GM23338 (cell line): Measurements from ENCODE around the gene SAMD11. TPM values are rescaled to one million over a fixed set of nuclear protein-coding genes. Genes with fewer than 3 reads are reported as not detected.

Source experiments
- ATAC-seq: fragments of 200-7000 bp; cut with Tn5 transposase; 3 replicates; pipeline ENCODE4 v1.9.1; 2020
- DNase-seq: peaks from one replicate; pipeline ENCODE4 v3.0.0-alpha.2; 2015; ENCODE audit warnings: low spot score
- H2AFZ ChIP-seq: fragments of 200-600 bp; sonication (generic); 2 replicates; pipeline ENCODE4 v1.8.0; 2016; ENCODE audit warnings: antibody characterized with exemption, mild to moderate bottlenecking, moderate library complexity
- H3F3A ChIP-seq: fragments of 200-600 bp; sonication (generic); replicated peaks from 2 replicates; pipeline ENCODE4 v1.8.0; 2017; ENCODE audit warnings: antibody characterized with exemption, mixed run types, low read depth
- H3K27ac ChIP-seq: fragments of 200-600 bp; sonication (generic); 2 replicates; pipeline ENCODE4 v1.6.1; 2016; ENCODE audit warnings: low read depth
- H3K27me3 ChIP-seq: fragments of 200-600 bp; sonication (generic); 2 replicates; pipeline ENCODE4 v1.8.0; 2016; ENCODE audit warnings: mild to moderate bottlenecking, mixed run types, moderate library complexity; ENCODE audit not compliant: insufficient read depth
- H3K36me3 ChIP-seq: fragments of 200-600 bp; sonication (generic); 2 replicates; pipeline ENCODE4 v1.8.0; 2016; ENCODE audit warnings: mild to moderate bottlenecking; ENCODE audit not compliant: insufficient read depth
- H3K4me1 ChIP-seq: fragments of 200-600 bp; sonication (generic); 2 replicates; pipeline ENCODE4 v1.8.0; 2016; ENCODE audit warnings: mild to moderate bottlenecking, moderate library complexity; ENCODE audit not compliant: insufficient read depth
- H3K4me2 ChIP-seq: fragments of 200-600 bp; sonication (generic); 2 replicates; pipeline ENCODE4 v1.7.1; 2017; ENCODE audit warnings: mixed run types
- H3K4me3 ChIP-seq: fragments of 200-600 bp; sonication (generic); 2 replicates; pipeline ENCODE4 v1.6.1; 2016; ENCODE audit warnings: mixed run types
- H3K79me2 ChIP-seq: fragments of 200-600 bp; sonication (generic); replicated peaks from 2 replicates; pipeline ENCODE4 v1.8.0; 2017; ENCODE audit warnings: mild to moderate bottlenecking; ENCODE audit not compliant: insufficient read depth
- H3K9me2 ChIP-seq: fragments of 200-600 bp; sonication (generic); 2 replicates; pipeline ENCODE4 v1.8.0; 2017; ENCODE audit not compliant: insufficient read depth
- H4K20me1 ChIP-seq: fragments of 200-600 bp; sonication (generic); replicated peaks from 2 replicates; pipeline ENCODE4 v1.8.0; 2017; ENCODE audit warnings: mild to moderate bottlenecking; ENCODE audit not compliant: insufficient read depth
- H3K27ac Mint-ChIP-seq: 2 replicates; pipeline ENCODE4 v1.8.0; 2020; ENCODE audit warnings: inconsistent platforms, mild to moderate bottlenecking, moderate library complexity, mixed read lengths
- H3K27me3 Mint-ChIP-seq: 3 replicates; pipeline ENCODE4 v1.8.0; 2022; ENCODE audit warnings: low read depth, mild to moderate bottlenecking, moderate library complexity, mixed read lengths, inconsistent platforms; ENCODE audit not compliant: insufficient read depth, poor library complexity
- H3K36me3 Mint-ChIP-seq: 3 replicates; pipeline ENCODE4 v1.8.0; 2021; ENCODE audit warnings: low read depth, mild to moderate bottlenecking, inconsistent platforms, moderate library complexity, mixed read lengths
- H3K4me1 Mint-ChIP-seq: 3 replicates; pipeline ENCODE4 v1.8.0; 2020; ENCODE audit warnings: mild to moderate bottlenecking, inconsistent platforms, mixed read lengths
- H3K4me3 Mint-ChIP-seq: 3 replicates; pipeline ENCODE4 v1.8.0; 2021; ENCODE audit warnings: moderate library complexity, mild to moderate bottlenecking, inconsistent platforms, mixed read lengths
- H3K9me3 Mint-ChIP-seq: 3 replicates; pipeline ENCODE4 v1.8.0; 2020; ENCODE audit warnings: moderate library complexity, mild to moderate bottlenecking, inconsistent platforms, mixed read lengths
- CREB1 ChIP-seq: fragments of 250-450 bp; sonication (Bioruptor Pico); IDR thresholded peaks from 2 replicates; pipeline ENCODE4 v1.5.0; 2020; ENCODE audit warnings: low read depth, mild to moderate bottlenecking, moderate library complexity
- EZH2 ChIP-seq: fragments of 200-600 bp; sonication (generic); IDR thresholded peaks from one replicate; pipeline ENCODE4 v1.8.0; 2017; ENCODE audit warnings: antibody characterized with exemption, mild to moderate bottlenecking, low read depth; ENCODE audit not compliant: unreplicated experiment
- EZH2phosphoT487 ChIP-seq: fragments of 200-600 bp; sonication (generic); IDR thresholded peaks from one replicate; pipeline ENCODE4 v1.8.1; 2018; ENCODE audit warnings: antibody characterized with exemption; ENCODE audit not compliant: unreplicated experiment
- JUNB ChIP-seq: IDR thresholded peaks from one replicate; pipeline ENCODE4 v1.6.1; 2016; ENCODE audit warnings: antibody characterized with exemption; ENCODE audit not compliant: unreplicated experiment
- NANOG ChIP-seq: IDR thresholded peaks from 2 replicates; pipeline ENCODE4 v1.6.1; 2016; ENCODE audit warnings: antibody characterized with exemption, borderline replicate concordance
- POLR2AphosphoS5 ChIP-seq: IDR thresholded peaks from 2 replicates; pipeline ENCODE4 v1.6.1; 2016; ENCODE audit warnings: antibody characterized with exemption, low read depth
- STAT1 ChIP-seq: IDR thresholded peaks from one replicate; pipeline ENCODE4 v1.6.1; 2016; ENCODE audit warnings: antibody characterized with exemption; ENCODE audit not compliant: unreplicated experiment
- ZNF114 ChIP-seq: fragments of 250-450 bp; sonication (Bioruptor Pico); IDR thresholded peaks from 2 replicates; pipeline ENCODE4 v1.5.0; 2020; ENCODE audit warnings: mild to moderate bottlenecking, moderate library complexity
- ZNF331 ChIP-seq: fragments of 250-450 bp; sonication (Bioruptor Pico); IDR thresholded peaks from 2 replicates; pipeline ENCODE4 v1.5.0; 2020; ENCODE audit warnings: low read depth, mild to moderate bottlenecking, moderate library complexity
- polyA plus RNA-seq: library from polyadenylated mRNA; unstranded; fragments of >200 nt; fragmentation: Nextera tagmentation; extraction: Ambion mirVana; gene quantifications from 2 replicates; pipeline ENCODE4 v1.2.1, GENCODE V29; 2016
- total RNA-seq: library from RNA; depleted of rRNA; stranded (reverse); fragments of >200 nt; shearing (Covaris generic); gene quantifications from 2 replicates; pipeline ENCODE4 v1.2.3, GENCODE V29; 2014
- TF ChIP-seq, protein P1 (sequence below): IDR thresholded peaks from one replicate; pipeline ENCODE4 v1.6.1; 2018; ENCODE audit warnings: antibody characterized with exemption; ENCODE audit not compliant: unreplicated experiment
- TF ChIP-seq, protein P2 (sequence below), 2 experiments: fragments of 200-600 bp in 1 of 2; sonication (generic) in 1 of 2; conservative IDR thresholded peaks; 2 replicates each; pipeline versions ENCODE4 v1.5.1 to v1.6.1; 2016 to 2017; ENCODE audit warnings: antibody characterized with exemption in 2 of 2, low read depth in 2 of 2, mild to moderate bottlenecking in 2 of 2, moderate library complexity in 1 of 2
- TF ChIP-seq, protein P3 (sequence below): IDR thresholded peaks from 2 replicates; pipeline ENCODE4 v1.6.1; 2016; ENCODE audit warnings: antibody characterized with exemption
- TF ChIP-seq, protein P4 (sequence below): fragments of 250-450 bp; sonication (Bioruptor Pico); IDR thresholded peaks from 2 replicates; pipeline ENCODE4 v1.5.0; 2020; ENCODE audit warnings: mild to moderate bottlenecking, moderate library complexity

The SAMD11 gene
- total and polyA plus RNA-seq, 2 experiments from 2014 or later: 0.14 to 0.40 TPM

DNA sequence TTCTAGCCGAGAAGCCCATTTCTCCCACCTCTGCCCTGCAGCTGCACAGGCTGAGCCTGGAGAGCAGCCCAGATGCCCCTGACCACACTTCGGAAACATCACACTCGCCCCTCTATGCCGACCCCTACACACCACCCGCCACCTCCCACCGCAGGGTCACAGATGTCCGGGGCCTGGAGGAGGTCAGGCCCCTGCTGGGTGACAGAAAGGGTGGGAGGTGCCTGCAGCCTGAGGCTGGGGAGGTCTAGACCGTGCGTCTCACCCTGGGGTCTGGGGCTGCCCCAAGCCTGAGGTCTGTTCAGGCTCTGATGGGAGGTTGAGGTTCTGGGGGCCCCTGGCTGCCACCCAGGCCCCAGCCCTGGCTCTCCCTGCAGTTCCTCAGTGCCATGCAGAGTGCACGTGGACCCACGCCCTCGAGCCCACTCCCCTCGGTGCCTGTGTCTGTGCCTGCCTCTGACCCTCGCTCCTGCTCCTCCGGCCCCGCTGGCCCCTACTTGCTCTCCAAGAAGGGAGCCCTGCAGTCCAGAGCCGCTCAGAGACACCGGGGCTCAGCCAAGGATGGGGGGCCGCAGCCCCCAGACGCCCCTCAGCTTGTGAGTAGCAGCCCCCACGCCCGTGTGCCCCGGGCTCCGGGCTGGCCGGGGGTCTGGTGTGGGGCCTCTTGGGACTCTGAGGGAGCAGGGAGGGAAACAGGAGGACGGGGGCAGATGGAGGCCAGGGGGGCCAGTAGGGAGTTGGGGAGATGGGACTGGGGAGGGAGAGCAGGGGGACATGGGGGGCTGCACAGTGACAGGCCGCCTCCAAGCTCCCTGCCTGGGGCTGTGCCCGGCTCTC, 50.0 kb downstream of the SAMD11 start:
- peaks cover 4% of the 10 kb centered on the region for H3K4me1 Mint-ChIP-seq
- DNase-seq (no peak), ATAC-seq (no peak)
- Histone ChIP-seq H3F3A (peaks cover 7% of the 10 kb centered on the region), H3K4me1 (no peaks in the 10 kb centered on the region; the same call in 1 of the 2 replicates), H3K4me3 (no peak overlapping the region), H4K20me1 (0 out of 2 replicates have a peak, but pooled peaks cover 2% of the 10 kb centered on the region), H3K27ac (no peak overlapping the region), H3K36me3 (no peaks in the 10 kb centered on the region), H3K4me2 (no peak overlapping the region), H3K9me2 (no peaks in the 10 kb centered on the region), H3K27me3 (peaks cover 17% of the 10 kb centered on the region; the same call in 1 of the 2 replicates), H2AFZ (no peak overlapping the region), H3K79me2 (no peaks in the 10 kb centered on the region)
- no peak overlapping the region for H3K4me3 Mint-ChIP-seq
- peaks cover 5% of the 10 kb centered on the region for H3K36me3 Mint-ChIP-seq
- TF ChIP-seq, protein P1, sequence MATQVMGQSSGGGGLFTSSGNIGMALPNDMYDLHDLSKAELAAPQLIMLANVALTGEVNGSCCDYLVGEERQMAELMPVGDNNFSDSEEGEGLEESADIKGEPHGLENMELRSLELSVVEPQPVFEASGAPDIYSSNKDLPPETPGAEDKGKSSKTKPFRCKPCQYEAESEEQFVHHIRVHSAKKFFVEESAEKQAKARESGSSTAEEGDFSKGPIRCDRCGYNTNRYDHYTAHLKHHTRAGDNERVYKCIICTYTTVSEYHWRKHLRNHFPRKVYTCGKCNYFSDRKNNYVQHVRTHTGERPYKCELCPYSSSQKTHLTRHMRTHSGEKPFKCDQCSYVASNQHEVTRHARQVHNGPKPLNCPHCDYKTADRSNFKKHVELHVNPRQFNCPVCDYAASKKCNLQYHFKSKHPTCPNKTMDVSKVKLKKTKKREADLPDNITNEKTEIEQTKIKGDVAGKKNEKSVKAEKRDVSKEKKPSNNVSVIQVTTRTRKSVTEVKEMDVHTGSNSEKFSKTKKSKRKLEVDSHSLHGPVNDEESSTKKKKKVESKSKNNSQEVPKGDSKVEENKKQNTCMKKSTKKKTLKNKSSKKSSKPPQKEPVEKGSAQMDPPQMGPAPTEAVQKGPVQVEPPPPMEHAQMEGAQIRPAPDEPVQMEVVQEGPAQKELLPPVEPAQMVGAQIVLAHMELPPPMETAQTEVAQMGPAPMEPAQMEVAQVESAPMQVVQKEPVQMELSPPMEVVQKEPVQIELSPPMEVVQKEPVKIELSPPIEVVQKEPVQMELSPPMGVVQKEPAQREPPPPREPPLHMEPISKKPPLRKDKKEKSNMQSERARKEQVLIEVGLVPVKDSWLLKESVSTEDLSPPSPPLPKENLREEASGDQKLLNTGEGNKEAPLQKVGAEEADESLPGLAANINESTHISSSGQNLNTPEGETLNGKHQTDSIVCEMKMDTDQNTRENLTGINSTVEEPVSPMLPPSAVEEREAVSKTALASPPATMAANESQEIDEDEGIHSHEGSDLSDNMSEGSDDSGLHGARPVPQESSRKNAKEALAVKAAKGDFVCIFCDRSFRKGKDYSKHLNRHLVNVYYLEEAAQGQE: no peak
- no peak for TF ChIP-seq ZNF114
- TF ChIP-seq STAT1: no peak
- TF ChIP-seq NANOG: no peak
- TF ChIP-seq POLR2AphosphoS5: no peak
- no peak for TF ChIP-seq CREB1 (CRISPR knock-in tag)
- no peak for TF ChIP-seq ZNF331 (CRISPR knock-in tag)
- TF ChIP-seq, protein P2, sequence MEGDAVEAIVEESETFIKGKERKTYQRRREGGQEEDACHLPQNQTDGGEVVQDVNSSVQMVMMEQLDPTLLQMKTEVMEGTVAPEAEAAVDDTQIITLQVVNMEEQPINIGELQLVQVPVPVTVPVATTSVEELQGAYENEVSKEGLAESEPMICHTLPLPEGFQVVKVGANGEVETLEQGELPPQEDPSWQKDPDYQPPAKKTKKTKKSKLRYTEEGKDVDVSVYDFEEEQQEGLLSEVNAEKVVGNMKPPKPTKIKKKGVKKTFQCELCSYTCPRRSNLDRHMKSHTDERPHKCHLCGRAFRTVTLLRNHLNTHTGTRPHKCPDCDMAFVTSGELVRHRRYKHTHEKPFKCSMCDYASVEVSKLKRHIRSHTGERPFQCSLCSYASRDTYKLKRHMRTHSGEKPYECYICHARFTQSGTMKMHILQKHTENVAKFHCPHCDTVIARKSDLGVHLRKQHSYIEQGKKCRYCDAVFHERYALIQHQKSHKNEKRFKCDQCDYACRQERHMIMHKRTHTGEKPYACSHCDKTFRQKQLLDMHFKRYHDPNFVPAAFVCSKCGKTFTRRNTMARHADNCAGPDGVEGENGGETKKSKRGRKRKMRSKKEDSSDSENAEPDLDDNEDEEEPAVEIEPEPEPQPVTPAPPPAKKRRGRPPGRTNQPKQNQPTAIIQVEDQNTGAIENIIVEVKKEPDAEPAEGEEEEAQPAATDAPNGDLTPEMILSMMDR (conservative IDR thresholded peaks at IDR 0.05; ENCODE audit: low read depth in 2 of 2): no peak
- TF ChIP-seq EZH2: no peak
- no peak for TF ChIP-seq EZH2phosphoT487
- TF ChIP-seq, protein P3, sequence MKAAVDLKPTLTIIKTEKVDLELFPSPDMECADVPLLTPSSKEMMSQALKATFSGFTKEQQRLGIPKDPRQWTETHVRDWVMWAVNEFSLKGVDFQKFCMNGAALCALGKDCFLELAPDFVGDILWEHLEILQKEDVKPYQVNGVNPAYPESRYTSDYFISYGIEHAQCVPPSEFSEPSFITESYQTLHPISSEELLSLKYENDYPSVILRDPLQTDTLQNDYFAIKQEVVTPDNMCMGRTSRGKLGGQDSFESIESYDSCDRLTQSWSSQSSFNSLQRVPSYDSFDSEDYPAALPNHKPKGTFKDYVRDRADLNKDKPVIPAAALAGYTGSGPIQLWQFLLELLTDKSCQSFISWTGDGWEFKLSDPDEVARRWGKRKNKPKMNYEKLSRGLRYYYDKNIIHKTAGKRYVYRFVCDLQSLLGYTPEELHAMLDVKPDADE: no peak
- TF ChIP-seq, protein P4, sequence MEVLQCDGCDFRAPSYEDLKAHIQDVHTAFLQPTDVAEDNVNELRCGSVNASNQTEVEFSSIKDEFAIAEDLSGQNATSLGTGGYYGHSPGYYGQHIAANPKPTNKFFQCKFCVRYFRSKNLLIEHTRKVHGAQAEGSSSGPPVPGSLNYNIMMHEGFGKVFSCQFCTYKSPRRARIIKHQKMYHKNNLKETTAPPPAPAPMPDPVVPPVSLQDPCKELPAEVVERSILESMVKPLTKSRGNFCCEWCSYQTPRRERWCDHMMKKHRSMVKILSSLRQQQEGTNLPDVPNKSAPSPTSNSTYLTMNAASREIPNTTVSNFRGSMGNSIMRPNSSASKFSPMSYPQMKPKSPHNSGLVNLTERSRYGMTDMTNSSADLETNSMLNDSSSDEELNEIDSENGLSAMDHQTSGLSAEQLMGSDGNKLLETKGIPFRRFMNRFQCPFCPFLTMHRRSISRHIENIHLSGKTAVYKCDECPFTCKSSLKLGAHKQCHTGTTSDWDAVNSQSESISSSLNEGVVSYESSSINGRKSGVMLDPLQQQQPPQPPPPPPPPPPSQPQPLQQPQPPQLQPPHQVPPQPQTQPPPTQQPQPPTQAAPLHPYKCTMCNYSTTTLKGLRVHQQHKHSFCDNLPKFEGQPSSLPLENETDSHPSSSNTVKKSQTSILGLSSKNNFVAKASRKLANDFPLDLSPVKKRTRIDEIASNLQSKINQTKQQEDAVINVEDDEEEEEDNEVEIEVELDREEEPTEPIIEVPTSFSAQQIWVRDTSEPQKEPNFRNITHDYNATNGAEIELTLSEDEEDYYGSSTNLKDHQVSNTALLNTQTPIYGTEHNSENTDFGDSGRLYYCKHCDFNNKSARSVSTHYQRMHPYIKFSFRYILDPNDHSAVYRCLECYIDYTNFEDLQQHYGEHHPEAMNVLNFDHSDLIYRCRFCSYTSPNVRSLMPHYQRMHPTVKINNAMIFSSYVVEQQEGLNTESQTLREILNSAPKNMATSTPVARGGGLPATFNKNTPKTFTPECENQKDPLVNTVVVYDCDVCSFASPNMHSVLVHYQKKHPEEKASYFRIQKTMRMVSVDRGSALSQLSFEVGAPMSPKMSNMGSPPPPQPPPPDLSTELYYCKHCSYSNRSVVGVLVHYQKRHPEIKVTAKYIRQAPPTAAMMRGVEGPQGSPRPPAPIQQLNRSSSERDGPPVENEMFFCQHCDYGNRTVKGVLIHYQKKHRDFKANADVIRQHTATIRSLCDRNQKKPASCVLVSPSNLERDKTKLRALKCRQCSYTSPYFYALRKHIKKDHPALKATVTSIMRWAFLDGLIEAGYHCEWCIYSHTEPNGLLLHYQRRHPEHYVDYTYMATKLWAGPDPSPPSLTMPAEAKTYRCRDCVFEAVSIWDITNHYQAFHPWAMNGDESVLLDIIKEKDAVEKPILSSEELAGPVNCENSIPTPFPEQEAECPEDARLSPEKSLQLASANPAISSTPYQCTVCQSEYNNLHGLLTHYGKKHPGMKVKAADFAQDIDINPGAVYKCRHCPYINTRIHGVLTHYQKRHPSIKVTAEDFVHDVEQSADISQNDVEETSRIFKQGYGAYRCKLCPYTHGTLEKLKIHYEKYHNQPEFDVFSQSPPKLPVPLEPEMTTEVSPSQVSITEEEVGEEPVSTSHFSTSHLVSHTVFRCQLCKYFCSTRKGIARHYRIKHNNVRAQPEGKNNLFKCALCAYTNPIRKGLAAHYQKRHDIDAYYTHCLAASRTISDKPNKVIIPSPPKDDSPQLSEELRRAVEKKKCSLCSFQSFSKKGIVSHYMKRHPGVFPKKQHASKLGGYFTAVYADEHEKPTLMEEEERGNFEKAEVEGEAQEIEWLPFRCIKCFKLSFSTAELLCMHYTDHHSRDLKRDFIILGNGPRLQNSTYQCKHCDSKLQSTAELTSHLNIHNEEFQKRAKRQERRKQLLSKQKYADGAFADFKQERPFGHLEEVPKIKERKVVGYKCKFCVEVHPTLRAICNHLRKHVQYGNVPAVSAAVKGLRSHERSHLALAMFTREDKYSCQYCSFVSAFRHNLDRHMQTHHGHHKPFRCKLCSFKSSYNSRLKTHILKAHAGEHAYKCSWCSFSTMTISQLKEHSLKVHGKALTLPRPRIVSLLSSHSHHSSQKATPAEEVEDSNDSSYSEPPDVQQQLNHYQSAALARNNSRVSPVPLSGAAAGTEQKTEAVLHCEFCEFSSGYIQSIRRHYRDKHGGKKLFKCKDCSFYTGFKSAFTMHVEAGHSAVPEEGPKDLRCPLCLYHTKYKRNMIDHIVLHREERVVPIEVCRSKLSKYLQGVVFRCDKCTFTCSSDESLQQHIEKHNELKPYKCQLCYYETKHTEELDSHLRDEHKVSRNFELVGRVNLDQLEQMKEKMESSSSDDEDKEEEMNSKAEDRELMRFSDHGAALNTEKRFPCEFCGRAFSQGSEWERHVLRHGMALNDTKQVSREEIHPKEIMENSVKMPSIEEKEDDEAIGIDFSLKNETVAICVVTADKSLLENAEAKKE (CRISPR knock-in tag): no peak
- TF ChIP-seq JUNB: no peak
- H3K9me3 Mint-ChIP-seq: peaks cover 5% of the 10 kb centered on the region
- no peak overlapping the region for H3K27ac Mint-ChIP-seq
- peaks cover 30% of the 10 kb centered on the region for H3K27me3 Mint-ChIP-seq
